Measurements from ENCODE around the gene LCE3E.

Gene LCE3E, protein sequence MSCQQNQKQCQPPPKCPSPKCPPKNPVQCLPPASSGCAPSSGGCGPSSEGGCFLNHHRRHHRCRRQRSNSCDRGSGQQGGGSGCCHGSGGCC

DNA sequence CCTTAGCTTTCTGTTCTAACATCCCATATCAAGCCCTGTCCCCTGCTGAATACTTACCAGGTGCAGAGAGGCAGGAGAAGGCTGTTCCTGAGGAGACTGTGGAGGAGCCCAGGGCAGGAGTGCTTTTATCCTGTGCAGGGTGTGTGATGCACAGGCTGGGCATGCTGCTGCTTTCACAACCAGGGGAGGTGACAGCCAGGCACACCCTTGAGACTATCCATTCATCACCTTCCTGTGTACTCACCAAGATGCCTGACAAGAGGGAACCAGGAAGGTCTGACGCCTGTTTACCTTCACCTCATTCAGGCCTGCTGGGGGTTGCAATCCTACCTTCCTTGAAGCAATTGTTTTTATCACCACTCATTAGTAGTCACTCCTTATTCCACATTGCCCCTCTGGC, at the start of gene LCE3E:
TSS of gene LCE3E (minus strand) at position 100 of the 400 bp plus-strand sequence. CDS start 572 bp downstream, outside the sequence.
- Histone ChIP-seq H3K4me1 (ENCODE audit: control insufficient read depth, insufficient read depth, low read length) (no peaks in the 10 kb centered on the region), H3K36me3 (ENCODE audit: control insufficient read depth in 2 of 2, insufficient read depth in 1 of 2, low read length in 2 of 2) (no peaks in the 10 kb centered on the region), H3K9me3 (ENCODE audit: control insufficient read depth, insufficient read depth, low read depth, low read length) (no peaks in the 10 kb centered on the region), H3K4me3 (ENCODE audit: low read depth, low read length) (no peak within 1 kb of the TSS), H3K27ac (ENCODE audit: extremely low read depth, low read depth, low read length) (no peak within 1 kb of the TSS)
- TF ChIP-seq ZNF214 (tag by site-specific recombination; IDR thresholded peaks at IDR 0.05; ENCODE audit: borderline replicate concordance) (no peak), ZNF544 (tag by site-specific recombination; IDR thresholded peaks at IDR 0.05) (no peak), ZNF830 (tag by site-specific recombination; IDR thresholded peaks at IDR 0.05; ENCODE audit: low read depth) (no peak), ZNF157 (tag by site-specific recombination; IDR thresholded peaks at IDR 0.05) (no peak), ZNF747 (tag by site-specific recombination; IDR thresholded peaks at IDR 0.05) (no peak), ZNF76 (tag by site-specific recombination; IDR thresholded peaks at IDR 0.05; ENCODE audit: borderline replicate concordance, low read depth) (no peak), ZNF16 (tag by site-specific recombination; IDR thresholded peaks at IDR 0.05; ENCODE audit: low read depth) (no peak), ZNF621 (tag by site-specific recombination; IDR thresholded peaks at IDR 0.05) (no peak), ZNF37A (tag by site-specific recombination; IDR thresholded peaks at IDR 0.05) (no peak)
- TF ChIP-seq, protein P1, sequence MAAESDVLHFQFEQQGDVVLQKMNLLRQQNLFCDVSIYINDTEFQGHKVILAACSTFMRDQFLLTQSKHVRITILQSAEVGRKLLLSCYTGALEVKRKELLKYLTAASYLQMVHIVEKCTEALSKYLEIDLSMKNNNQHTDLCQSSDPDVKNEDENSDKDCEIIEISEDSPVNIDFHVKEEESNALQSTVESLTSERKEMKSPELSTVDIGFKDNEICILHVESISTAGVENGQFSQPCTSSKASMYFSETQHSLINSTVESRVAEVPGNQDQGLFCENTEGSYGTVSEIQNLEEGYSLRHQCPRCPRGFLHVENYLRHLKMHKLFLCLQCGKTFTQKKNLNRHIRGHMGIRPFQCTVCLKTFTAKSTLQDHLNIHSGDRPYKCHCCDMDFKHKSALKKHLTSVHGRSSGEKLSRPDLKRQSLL (tag by site-specific recombination; IDR thresholded peaks at IDR 0.05), result no peak
- POLR2A ChIA-PET, result no interaction called here
- CTCF ChIA-PET, result no interaction called here

DNA sequence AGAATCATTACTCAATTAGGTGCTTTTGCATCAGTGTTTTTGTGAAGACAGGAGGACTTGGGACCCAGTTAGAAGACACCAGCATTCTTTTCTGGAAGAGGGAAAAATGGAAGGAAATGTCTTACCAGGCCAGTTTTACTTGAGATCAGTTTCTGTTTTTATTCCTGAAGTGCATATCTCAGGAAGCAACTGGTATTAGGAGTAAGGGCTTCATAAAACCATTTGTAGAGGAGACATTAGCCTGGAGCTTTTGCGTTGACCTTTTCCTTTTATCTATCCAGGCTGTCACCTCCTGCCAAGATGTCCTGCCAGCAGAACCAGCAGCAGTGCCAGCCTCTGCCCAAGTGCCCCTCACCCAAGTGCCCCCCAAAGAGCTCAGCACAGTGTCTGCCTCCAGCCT, 46.9 kb upstream of the LCE3E start, which contains the start of gene LCE3B:
TSS of gene LCE3B (plus strand) at position 301 of the 400 bp plus-strand sequence. CDS start at position 301, 0 bp downstream.
- H3K36me3 ChIP-seq (ENCODE audit: control insufficient read depth in 2 of 2, insufficient read depth in 1 of 2, low read length in 2 of 2), result no peaks in the 10 kb centered on the region
- H3K4me3 ChIP-seq (ENCODE audit: low read depth, low read length), result no peak within 1 kb of the TSS
- no peak within 1 kb of the TSS for H3K27ac ChIP-seq (ENCODE audit: extremely low read depth, low read depth, low read length)
- POLR2A ChIA-PET, result no interaction called here
- CTCF ChIA-PET, result no interaction called here
- TF ChIP-seq MZF1 (tag by site-specific recombination; IDR thresholded peaks at IDR 0.05; ENCODE audit: borderline replicate concordance), result no peak
- no peak for TF ChIP-seq SP7 (tag by site-specific recombination; IDR thresholded peaks at IDR 0.05)
- no peak for TF ChIP-seq ZNF184 (tag by site-specific recombination; IDR thresholded peaks at IDR 0.05)
- TF ChIP-seq IKZF3 (tag by site-specific recombination; IDR thresholded peaks at IDR 0.05), result no peak
- H3K4me1 ChIP-seq (ENCODE audit: control insufficient read depth, insufficient read depth, low read length), result no peaks in the 10 kb centered on the region
- H3K9me3 ChIP-seq (ENCODE audit: control insufficient read depth, insufficient read depth, low read depth, low read length), result no peaks in the 10 kb centered on the region

DNA sequence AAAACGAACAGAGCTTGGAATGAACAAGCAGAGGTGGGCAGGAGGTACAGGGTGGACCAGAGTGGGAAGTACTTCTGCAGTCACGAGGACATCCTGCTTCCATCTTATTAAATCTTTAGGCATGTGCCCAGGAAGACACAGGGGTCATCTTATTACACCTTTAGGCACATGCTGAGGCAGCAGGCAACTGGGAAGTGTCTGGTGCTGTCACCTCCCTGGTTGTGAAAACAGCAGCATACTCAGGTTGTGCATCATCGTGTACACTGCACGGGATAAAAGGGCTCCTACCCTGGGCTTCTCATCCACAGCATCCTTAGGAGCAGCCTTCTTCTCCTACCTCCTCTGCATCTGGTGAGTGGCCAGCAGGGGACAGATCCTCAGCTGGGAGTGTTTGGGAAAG, 33.4 kb upstream of the LCE3E start, which contains the start of gene LCE3C:
TSS of gene LCE3C (plus strand) at position 301 of the 400 bp plus-strand sequence. CDS start 498 bp downstream, outside the sequence.
- Histone ChIP-seq H3K4me1 (ENCODE audit: control insufficient read depth, insufficient read depth, low read length) (no peaks in the 10 kb centered on the region), H3K36me3 (ENCODE audit: control insufficient read depth in 2 of 2, insufficient read depth in 1 of 2, low read length in 2 of 2) (no peaks in the 10 kb centered on the region), H3K27ac (ENCODE audit: extremely low read depth, low read depth, low read length) (no peak within 1 kb of the TSS), H3K4me3 (ENCODE audit: low read depth, low read length) (no peak within 1 kb of the TSS), H3K9me3 (ENCODE audit: control insufficient read depth, insufficient read depth, low read depth, low read length) (no peaks in the 10 kb centered on the region)
- POLR2A ChIA-PET, result no interaction called here
- CTCF ChIA-PET, result no interaction called here
- TF ChIP-seq WT1 (tag by site-specific recombination; IDR thresholded peaks at IDR 0.05) (no peak), ZNF366 (tag by site-specific recombination; conservative IDR thresholded peaks at IDR 0.05) (no peak), ZNF837 (tag by site-specific recombination; IDR thresholded peaks at IDR 0.05) (no peak), ZNF292 (tag by site-specific recombination; IDR thresholded peaks at IDR 0.05; ENCODE audit: borderline replicate concordance, low read depth) (no peak), MZF1 (tag by site-specific recombination; IDR thresholded peaks at IDR 0.05; ENCODE audit: borderline replicate concordance) (no peak), YY2 (tag by site-specific recombination; IDR thresholded peaks at IDR 0.05) (no peak), ZIC2 (tag by site-specific recombination; IDR thresholded peaks at IDR 0.05) (no peak), FEZF1 (tag by site-specific recombination; IDR thresholded peaks at IDR 0.05) (no peak), EGR2 (tag by site-specific recombination; IDR thresholded peaks at IDR 0.05; ENCODE audit: low read depth) (no peak), ZNF266 (tag by site-specific recombination; IDR thresholded peaks at IDR 0.05; ENCODE audit: low read depth) (no peak), ZNF621 (tag by site-specific recombination; IDR thresholded peaks at IDR 0.05) (no peak)
- TF ChIP-seq, protein P2, sequence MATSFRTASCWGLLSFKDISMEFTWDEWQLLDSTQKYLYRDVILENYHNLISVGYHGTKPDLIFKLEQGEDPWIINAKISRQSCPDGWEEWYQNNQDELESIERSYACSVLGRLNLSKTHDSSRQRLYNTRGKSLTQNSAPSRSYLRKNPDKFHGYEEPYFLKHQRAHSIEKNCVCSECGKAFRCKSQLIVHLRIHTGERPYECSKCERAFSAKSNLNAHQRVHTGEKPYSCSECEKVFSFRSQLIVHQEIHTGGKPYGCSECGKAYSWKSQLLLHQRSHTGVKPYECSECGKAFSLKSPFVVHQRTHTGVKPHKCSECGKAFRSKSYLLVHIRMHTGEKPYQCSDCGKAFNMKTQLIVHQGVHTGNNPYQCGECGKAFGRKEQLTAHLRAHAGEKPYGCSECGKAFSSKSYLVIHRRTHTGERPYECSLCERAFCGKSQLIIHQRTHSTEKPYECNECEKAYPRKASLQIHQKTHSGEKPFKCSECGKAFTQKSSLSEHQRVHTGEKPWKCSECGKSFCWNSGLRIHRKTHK (tag by site-specific recombination; IDR thresholded peaks at IDR 0.05), result no peak
- TF ChIP-seq, protein P3, sequence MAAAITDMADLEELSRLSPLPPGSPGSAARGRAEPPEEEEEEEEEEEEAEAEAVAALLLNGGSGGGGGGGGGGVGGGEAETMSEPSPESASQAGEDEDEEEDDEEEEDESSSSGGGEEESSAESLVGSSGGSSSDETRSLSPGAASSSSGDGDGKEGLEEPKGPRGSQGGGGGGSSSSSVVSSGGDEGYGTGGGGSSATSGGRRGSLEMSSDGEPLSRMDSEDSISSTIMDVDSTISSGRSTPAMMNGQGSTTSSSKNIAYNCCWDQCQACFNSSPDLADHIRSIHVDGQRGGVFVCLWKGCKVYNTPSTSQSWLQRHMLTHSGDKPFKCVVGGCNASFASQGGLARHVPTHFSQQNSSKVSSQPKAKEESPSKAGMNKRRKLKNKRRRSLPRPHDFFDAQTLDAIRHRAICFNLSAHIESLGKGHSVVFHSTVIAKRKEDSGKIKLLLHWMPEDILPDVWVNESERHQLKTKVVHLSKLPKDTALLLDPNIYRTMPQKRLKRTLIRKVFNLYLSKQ (tag by site-specific recombination; IDR thresholded peaks at IDR 0.05; ENCODE audit: borderline replicate concordance), result no peak
- TF ChIP-seq, protein P4, sequence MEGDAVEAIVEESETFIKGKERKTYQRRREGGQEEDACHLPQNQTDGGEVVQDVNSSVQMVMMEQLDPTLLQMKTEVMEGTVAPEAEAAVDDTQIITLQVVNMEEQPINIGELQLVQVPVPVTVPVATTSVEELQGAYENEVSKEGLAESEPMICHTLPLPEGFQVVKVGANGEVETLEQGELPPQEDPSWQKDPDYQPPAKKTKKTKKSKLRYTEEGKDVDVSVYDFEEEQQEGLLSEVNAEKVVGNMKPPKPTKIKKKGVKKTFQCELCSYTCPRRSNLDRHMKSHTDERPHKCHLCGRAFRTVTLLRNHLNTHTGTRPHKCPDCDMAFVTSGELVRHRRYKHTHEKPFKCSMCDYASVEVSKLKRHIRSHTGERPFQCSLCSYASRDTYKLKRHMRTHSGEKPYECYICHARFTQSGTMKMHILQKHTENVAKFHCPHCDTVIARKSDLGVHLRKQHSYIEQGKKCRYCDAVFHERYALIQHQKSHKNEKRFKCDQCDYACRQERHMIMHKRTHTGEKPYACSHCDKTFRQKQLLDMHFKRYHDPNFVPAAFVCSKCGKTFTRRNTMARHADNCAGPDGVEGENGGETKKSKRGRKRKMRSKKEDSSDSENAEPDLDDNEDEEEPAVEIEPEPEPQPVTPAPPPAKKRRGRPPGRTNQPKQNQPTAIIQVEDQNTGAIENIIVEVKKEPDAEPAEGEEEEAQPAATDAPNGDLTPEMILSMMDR (tag by site-specific recombination; IDR thresholded peaks at IDR 0.05), result no peak

All from HEK293 (cell line).